GM12878 (cell line): Measurements from ENCODE around the gene RASL11A. TPM values are rescaled to one million over a fixed set of nuclear protein-coding genes. Genes with fewer than 3 reads are reported as not detected.

Source experiments
- ATAC-seq: fragments of 200-7000 bp; cut with Tn5 transposase; 3 replicates; pipeline ENCODE4 v1.9.1; 2020; ENCODE audit warnings: mild to moderate bottlenecking, moderate library complexity
- BruUV-seq: library from RNA; stranded (reverse); fragments of 400-500 nt; replicated peaks from 2 replicates; lab custom pipeline; 2021; lab: Mats Ljungman, UMichigan
- CTCF ChIA-PET: fragments of 300-600 bp; sonication (Branson Sonifier 250); formaldehyde crosslinking; extraction: SDS; loops from one replicate; lab custom pipeline; 2021; ENCODE audit warnings: inconsistent platforms; lab: Yijun Ruan, JAX
- POLR2A ChIA-PET: fragments of 350-600 bp; formaldehyde crosslinking; extraction: SDS; loops from one replicate; lab custom pipeline; 2021; ENCODE audit warnings: inconsistent platforms; lab: Charles Lee
- RAD21 ChIA-PET: fragments of 300-600 bp; sonication (Branson Sonifier 250); formaldehyde crosslinking; loops from one replicate; lab custom pipeline; 2023; ENCODE audit warnings: antibody characterized with exemption; ENCODE audit not compliant: unreplicated experiment; lab: Charles Lee
- SMC1A ChIA-PET: fragments of 300-600 bp; sonication (Branson Sonifier 250); formaldehyde crosslinking; loops from one replicate; lab custom pipeline; 2023; ENCODE audit not compliant: unreplicated experiment, uncharacterized antibody; lab: Charles Lee
- DNase-seq: peaks from one replicate; pipeline ENCODE4 v3.0.0-alpha.2; 2011; ENCODE audit warnings: low read depth, low spot score
- FAIRE-seq: peaks from 3 replicates; lab custom pipeline; 2011; peaks lifted over from hg19 to GRCh38; lab: Jason Lieb, UNC
- H2AFZ ChIP-seq: 2 replicates; pipeline ENCODE4 v1.6.0; 2011; ENCODE audit warnings: low read depth, low read length, control low read depth; ENCODE audit not compliant: control insufficient read depth
- H3K27ac ChIP-seq: 2 replicates; pipeline ENCODE4 v1.5.1; 2011; ENCODE audit warnings: control low read depth; ENCODE audit not compliant: control insufficient read depth, insufficient read depth
- H3K27me3 ChIP-seq, 2 experiments: replicated peaks in 1 of 2; 2 replicates each; pipeline versions ENCODE4 v1.6.0 to v1.6.1; 2011; ENCODE audit warnings: low read length in 1 of 2; ENCODE audit not compliant: control insufficient read depth in 2 of 2, insufficient read depth in 2 of 2
- H3K36me3 ChIP-seq, 2 experiments: 2 replicates each; pipeline ENCODE4 v1.5.1; 2011; ENCODE audit warnings: low read length in 1 of 2; ENCODE audit not compliant: control insufficient read depth in 2 of 2, insufficient read depth in 2 of 2
- H3K4me1 ChIP-seq: 2 replicates; pipeline ENCODE4 v1.6.1; 2011; ENCODE audit warnings: mild to moderate bottlenecking, low read length, moderate library complexity, mixed read lengths; ENCODE audit not compliant: control insufficient read depth, insufficient read depth
- H3K4me2 ChIP-seq: 2 replicates; pipeline ENCODE4 v1.6.0; 2011; ENCODE audit warnings: control low read depth; ENCODE audit not compliant: control insufficient read depth, insufficient read depth
- H3K4me3 ChIP-seq: fragments of 200-600 bp; sonication (generic); 2 replicates; pipeline ENCODE4 v1.5.1; 2016
- H3K79me2 ChIP-seq: 2 replicates; pipeline ENCODE4 v1.6.0; 2011; ENCODE audit warnings: low read length; ENCODE audit not compliant: control insufficient read depth, insufficient read depth
- H3K9ac ChIP-seq: 2 replicates; pipeline ENCODE4 v1.8.0; 2011; ENCODE audit warnings: low read length, control low read depth, mixed read lengths; ENCODE audit not compliant: control insufficient read depth, insufficient read depth
- H3K9me3 ChIP-seq: replicated peaks from 3 replicates; pipeline ENCODE4 v1.5.1; 2011; ENCODE audit warnings: mild to moderate bottlenecking, low read length; ENCODE audit not compliant: control insufficient read depth, insufficient read depth
- H4K20me1 ChIP-seq: 2 replicates; pipeline ENCODE4 v1.6.0; 2011; ENCODE audit not compliant: control insufficient read depth, insufficient read depth
- DPF2 ChIP-seq: fragments of 450-650 bp; IDR thresholded peaks from 2 replicates; pipeline ENCODE4 v1.6.1; 2017; ENCODE audit warnings: mild to moderate bottlenecking
- EGR1 ChIP-seq, 2 experiments: IDR thresholded peaks; 1 replicate in 1 of 2; 2 replicates in 1 of 2; pipeline ENCODE4 v1.6.1; 2011 to 2012; ENCODE audit warnings: low read depth in 2 of 2, low read length in 2 of 2, borderline replicate concordance in 1 of 2, mild to moderate bottlenecking in 1 of 2, moderate library complexity in 1 of 2
- FOS ChIP-seq: IDR thresholded peaks from 3 replicates; pipeline ENCODE4 v1.6.1; 2011; ENCODE audit warnings: borderline replicate concordance; ENCODE audit not compliant: insufficient read length; ENCODE audit errors: extremely low read depth
- FOXM1 ChIP-seq: IDR thresholded peaks from 2 replicates; pipeline ENCODE4 v1.6.1; 2012; ENCODE audit warnings: low read depth, mild to moderate bottlenecking, inconsistent platforms, low read length, moderate library complexity
- HDAC2 ChIP-seq: fragments of 200-600 bp; sonication (generic); IDR thresholded peaks from 2 replicates; pipeline ENCODE4 v1.6.1; 2017
- KLF5 ChIP-seq: fragments of 450-650 bp; IDR thresholded peaks from 2 replicates; pipeline ENCODE4 v1.6.1; 2014; ENCODE audit warnings: mild to moderate bottlenecking; ENCODE audit not compliant: partially characterized antibody
- MXI1 ChIP-seq: fragments of 150-350 bp; IDR thresholded peaks from 2 replicates; pipeline ENCODE4 v1.6.1; 2011; ENCODE audit warnings: low read depth, mild to moderate bottlenecking, inconsistent platforms, low read length, improper control_type of control experiment
- NFXL1 ChIP-seq: fragments of 450-650 bp; IDR thresholded peaks from 2 replicates; pipeline ENCODE4 v1.6.1; 2017; ENCODE audit warnings: antibody characterized with exemption, mild to moderate bottlenecking, borderline replicate concordance
- NFYB ChIP-seq: IDR thresholded peaks from 2 replicates; pipeline ENCODE4 v1.6.1; 2011; ENCODE audit warnings: low read depth, mild to moderate bottlenecking, low read length, improper control_type of control experiment, moderate library complexity; ENCODE audit not compliant: insufficient read depth
- PML ChIP-seq: IDR thresholded peaks from 2 replicates; pipeline ENCODE4 v1.6.1; 2012; ENCODE audit warnings: low read length, inconsistent platforms
- PRDM15 ChIP-seq: fragments of 450-650 bp; formaldehyde crosslinking; IDR thresholded peaks from 2 replicates; pipeline ENCODE4 v1.4.0; 2020; ENCODE audit warnings: mild to moderate bottlenecking, moderate library complexity
- ZNF384 ChIP-seq: IDR thresholded peaks from 2 replicates; pipeline ENCODE4 v1.6.1; 2012; ENCODE audit warnings: low read depth, mild to moderate bottlenecking, low read length, improper control_type of control experiment, borderline replicate concordance
- ZNF687 ChIP-seq: fragments of 450-650 bp; IDR thresholded peaks from 2 replicates; pipeline ENCODE4 v1.6.1; 2017; ENCODE audit warnings: mild to moderate bottlenecking, moderate library complexity
- in situ Hi-C: fragments of 300-500 bp; cut with MboI; formaldehyde crosslinking; loops from 9 replicates; pipeline ENCODE4 v1.14.3; 2018; ENCODE audit warnings: mixed read lengths
- intact Hi-C: fragments of 100-400 bp; cut with micrococcal nuclease; formaldehyde crosslinking; loops from one replicate; pipeline ENCODE4 v1.14.2; 2022; ENCODE audit not compliant: unreplicated experiment
- polyA plus RNA-seq, 11 experiments: library from polyadenylated mRNA; depleted of rRNA in 4 of 11; unstranded in 6 of 11; stranded (reverse) in 5 of 11; fragments of >200 nt; fragmentation: Nextera tagmentation in 4 of 11; fragmentation: Illumina TruSeq in 1 of 11; extraction: Ambion mirVana in 4 of 11; extraction: Trizol in 1 of 11; gene quantifications; 1 replicate in 1 of 11; 2 replicates in 10 of 11; pipeline versions ENCODE4 v1.2.1 to v1.2.3, GENCODE V29; 2011 to 2016; ENCODE audit warnings: inconsistent platforms in 2 of 11, missing spikeins in 2 of 11, low read depth in 1 of 11
- total RNA-seq, 4 experiments: library from RNA; depleted of rRNA in 3 of 4; stranded (reverse); fragments of >200 nt in 3 of 4; fragmentation: Illumina TruSeq in 1 of 4; extraction: Trizol in 1 of 4; gene quantifications; 2 replicates each; pipeline versions ENCODE4 v1.2.1 to v1.2.3, GENCODE V29; 2013 to 2021
- TF ChIP-seq, protein P1 (sequence below): IDR thresholded peaks from 2 replicates; pipeline ENCODE4 v1.6.1; 2012; ENCODE audit warnings: low read depth, low read length, improper control_type of control experiment

RASL11A gene
- total and polyA plus RNA-seq, 10 of the 15 experiments (the other 5 are each of a cell fraction or from before 2014, with no cell fraction given), result 0.04 to 1.3 (median 0.41) TPM; not detected in 1

GRCh38 chr13:27228131-27228530, 42.5 kb upstream of the RASL11A start:
- Histone ChIP-seq H4K20me1 (no peaks in the 10 kb centered on the region), H3K27me3 (no peaks in the 10 kb centered on the region), H3K79me2 (no peaks in the 10 kb centered on the region), H3K9ac (no peak overlapping the region), H2AFZ (no peak overlapping the region), H3K9me3 (no peaks in the 10 kb centered on the region; the same call in 2 of the 3 replicates), H3K4me3 (no peak overlapping the region), H3K4me1 (peaks cover 3% of the 10 kb centered on the region; the same call in 1 of the 2 replicates), H3K4me2 (no peak overlapping the region), H3K36me3 (no peaks in the 10 kb centered on the region), H3K27ac (no peak overlapping the region)
- ATAC-seq (peak; percentile 48), DNase-seq (no peak), FAIRE-seq (no peak)
- TF ChIP-seq NFYB (no peak), FOXM1 (no peak), PRDM15 (CRISPR knock-in tag) (no peak), HDAC2 (no peak), ZNF687 (no peak), EGR1 (IDR thresholded peaks at IDR 0.05; ENCODE audit: borderline replicate concordance in 1 of 2, low read depth in 2 of 2, low read length in 2 of 2) (no peak), DPF2 (no peak), ZNF384 (no peak), FOS (no peak), NFXL1 (no peak), PML (no peak), MXI1 (no peak), KLF5 (no peak)
- TF ChIP-seq, protein P1, sequence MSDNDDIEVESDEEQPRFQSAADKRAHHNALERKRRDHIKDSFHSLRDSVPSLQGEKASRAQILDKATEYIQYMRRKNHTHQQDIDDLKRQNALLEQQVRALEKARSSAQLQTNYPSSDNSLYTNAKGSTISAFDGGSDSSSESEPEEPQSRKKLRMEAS, result no peak
- BruUV-seq, result no TSS peak
- ChIA-PET POLR2A (no interaction called here), SMC1A (interaction anchor here (1.0 to 1.1 kb wide), 2 partner anchors 13 to 101 kb away, joined by 3 to 4 read pairs; no protein-coding TSS in a partner anchor), CTCF (no interaction called here), RAD21 (no interaction called here)
- in situ Hi-C loops, result no loop called here
- intact Hi-C loops, result no loop called here
